H9 (cell line): ENCODE measurements around the gene SHISA9. TPM values are rescaled to one million over a fixed set of nuclear protein-coding genes. Genes with fewer than 3 reads are reported as not detected.

Experiments
- DNase-seq: peaks from one replicate; pipeline ENCODE4 v3.0.0-alpha.2; 2017
- H2AFZ ChIP-seq: one replicate; pipeline ENCODE4 v1.6.1; 2013; ENCODE audit warnings: mild to moderate bottlenecking, low read length, control low read depth, moderate library complexity
- H2AK5ac ChIP-seq: 2 replicates; pipeline ENCODE4 v1.6.1; 2013; ENCODE audit warnings: low read length, control low read depth, mixed read lengths; ENCODE audit not compliant: insufficient read length
- H2BK120ac ChIP-seq: one replicate; pipeline ENCODE4 v1.6.1; 2013; ENCODE audit warnings: low read depth, mild to moderate bottlenecking, low read length, control low read depth, inconsistent platforms; ENCODE audit not compliant: poor library complexity, severe bottlenecking
- H2BK12ac ChIP-seq: 2 replicates; pipeline ENCODE4 v1.6.1; 2013; ENCODE audit warnings: low read length, control low read depth, mixed read lengths, low read depth; ENCODE audit not compliant: insufficient read length
- H2BK15ac ChIP-seq: 2 replicates; pipeline ENCODE4 v1.6.1; 2013; ENCODE audit warnings: low read depth, low read length, control low read depth
- H2BK20ac ChIP-seq: one replicate; pipeline ENCODE4 v1.6.1; 2013; ENCODE audit warnings: low read depth, mild to moderate bottlenecking, low read length, control low read depth, inconsistent platforms; ENCODE audit not compliant: poor library complexity, severe bottlenecking
- H2BK5ac ChIP-seq: 2 replicates; pipeline ENCODE4 v1.6.1; 2013; ENCODE audit warnings: low read length, control low read depth, mixed read lengths; ENCODE audit not compliant: insufficient read length
- H3K14ac ChIP-seq: 2 replicates; pipeline ENCODE4 v1.6.1; 2013; ENCODE audit warnings: low read length, control low read depth; ENCODE audit not compliant: insufficient read depth
- H3K18ac ChIP-seq: 2 replicates; pipeline ENCODE4 v1.6.1; 2013; ENCODE audit warnings: low read depth, mild to moderate bottlenecking, mixed read lengths, low read length, control low read depth; ENCODE audit not compliant: insufficient read length
- H3K23ac ChIP-seq: 2 replicates; pipeline ENCODE4 v1.6.1; 2013; ENCODE audit warnings: low read length, control low read depth, mixed read lengths, low read depth; ENCODE audit not compliant: insufficient read length
- H3K23me2 ChIP-seq: 2 replicates; pipeline ENCODE4 v1.6.1; 2013; ENCODE audit warnings: low read depth, mild to moderate bottlenecking, mixed read lengths, low read length, control low read depth; ENCODE audit not compliant: insufficient read length, poor library complexity, severe bottlenecking
- H3K27ac ChIP-seq: 2 replicates; pipeline ENCODE4 v1.5.1; 2013; ENCODE audit warnings: low read length, control low read depth, mixed read lengths, low read depth; ENCODE audit not compliant: insufficient read length
- H3K27me3 ChIP-seq: 2 replicates; pipeline ENCODE4 v1.6.1; 2013; ENCODE audit warnings: low read length, control low read depth, inconsistent platforms; ENCODE audit not compliant: insufficient read depth
- H3K4ac ChIP-seq: 2 replicates; pipeline ENCODE4 v1.6.1; 2013; ENCODE audit warnings: low read depth, mild to moderate bottlenecking, control low read depth, inconsistent platforms, low read length, moderate library complexity
- H3K4me1 ChIP-seq: 2 replicates; pipeline ENCODE4 v1.6.1; 2013; ENCODE audit warnings: low read length, control low read depth, inconsistent platforms; ENCODE audit not compliant: insufficient read depth
- H3K4me2 ChIP-seq: 2 replicates; pipeline ENCODE4 v1.6.1; 2013; ENCODE audit warnings: low read length, control low read depth, mixed read lengths; ENCODE audit not compliant: insufficient read length, insufficient read depth
- H3K56ac ChIP-seq: 2 replicates; pipeline ENCODE4 v1.6.1; 2013; ENCODE audit warnings: low read depth, mild to moderate bottlenecking, mixed read lengths, low read length, control low read depth; ENCODE audit not compliant: insufficient read length
- H3K79me1 ChIP-seq: 2 replicates; pipeline ENCODE4 v1.6.1; 2013; ENCODE audit warnings: low read depth, mild to moderate bottlenecking, moderate library complexity, low read length, control low read depth, inconsistent platforms; ENCODE audit not compliant: insufficient read depth, poor library complexity, severe bottlenecking
- H3K79me2 ChIP-seq: 2 replicates; pipeline ENCODE4 v1.6.1; 2013; ENCODE audit warnings: low read length, control low read depth, inconsistent platforms; ENCODE audit not compliant: insufficient read depth
- H3K9ac ChIP-seq: 2 replicates; pipeline ENCODE4 v1.6.1; 2013; ENCODE audit warnings: low read length, control low read depth, mixed read lengths; ENCODE audit not compliant: insufficient read length; ENCODE audit errors: extremely low read depth
- H3K9me3 ChIP-seq: one replicate; pipeline ENCODE4 v1.6.1; 2013; ENCODE audit warnings: low read depth, low read length, inconsistent platforms; ENCODE audit not compliant: control insufficient read depth
- H3T11ph ChIP-seq: one replicate; pipeline ENCODE4 v1.6.1; 2013; ENCODE audit warnings: mild to moderate bottlenecking, low read length, control low read depth, inconsistent platforms
- H4K20me1 ChIP-seq: one replicate; pipeline ENCODE4 v1.6.1; 2013; ENCODE audit not compliant: control insufficient read depth, insufficient read length, insufficient read depth
- H4K5ac ChIP-seq: 2 replicates; pipeline ENCODE4 v1.6.1; 2013; ENCODE audit warnings: low read depth, mild to moderate bottlenecking, mixed read lengths, low read length, control low read depth; ENCODE audit not compliant: insufficient read length
- H4K8ac ChIP-seq: replicated peaks from 2 replicates; pipeline ENCODE4 v1.6.1; 2013; ENCODE audit warnings: low read length, control low read depth, mixed read lengths, low read depth; ENCODE audit not compliant: insufficient read length
- H4K91ac ChIP-seq: 2 replicates; pipeline ENCODE4 v1.6.1; 2013; ENCODE audit warnings: low read depth, mild to moderate bottlenecking, moderate library complexity, mixed read lengths, low read length, control low read depth; ENCODE audit not compliant: insufficient read length
- H3K27ac Mint-ChIP-seq, 3 experiments: 2 replicates in 2 of 3; 3 replicates in 1 of 3; pipeline ENCODE4 v1.8.0; 2020 to 2021; ENCODE audit warnings: mixed read lengths in 3 of 3, mild to moderate bottlenecking in 1 of 3, moderate library complexity in 1 of 3
- H3K27me3 Mint-ChIP-seq: 2 replicates; pipeline ENCODE4 v1.8.0; 2021; ENCODE audit warnings: low read depth, mild to moderate bottlenecking, moderate library complexity, mixed read lengths
- H3K36me3 Mint-ChIP-seq, 3 experiments: 2 replicates in 2 of 3; 3 replicates in 1 of 3; pipeline ENCODE4 v1.8.0; 2020 to 2021; ENCODE audit warnings: low read depth in 3 of 3, mixed read lengths in 3 of 3; ENCODE audit not compliant: insufficient read depth in 1 of 3
- H3K4me1 Mint-ChIP-seq, 2 experiments: 2 replicates each; pipeline ENCODE4 v1.8.0; 2020; ENCODE audit warnings: mixed read lengths in 2 of 2
- H3K4me3 Mint-ChIP-seq, 2 experiments: 2 replicates in 1 of 2; 3 replicates in 1 of 2; pipeline ENCODE4 v1.8.0; 2020 to 2021; ENCODE audit warnings: mild to moderate bottlenecking in 2 of 2, mixed read lengths in 2 of 2, moderate library complexity in 1 of 2
- H3K9me3 Mint-ChIP-seq, 2 experiments: 2 replicates in 1 of 2; 3 replicates in 1 of 2; pipeline ENCODE4 v1.8.0; 2020; ENCODE audit warnings: mild to moderate bottlenecking in 2 of 2, mixed read lengths in 2 of 2, moderate library complexity in 1 of 2
- CTCF ChIP-seq: fragments of 200-600 bp; sonication (generic); conservative IDR thresholded peaks from 3 replicates; pipeline ENCODE4 v1.8.0; 2021; ENCODE audit warnings: antibody characterized with exemption, mild to moderate bottlenecking
- WGBS: extraction: QIAGEN DNeasy Blood & Tissue Kit; methylation state at CpG from one replicate; pipeline ENCODE4 v1.1.7; 2013; ENCODE audit warnings: missing lambda C conversion rate, low lambda C conversion rate, mixed read lengths; ENCODE audit not compliant: insufficient read length; ENCODE audit errors: extremely low coverage; 5-methylcytosine and 5-hydroxymethylcytosine counted together
- total RNA-seq: library from RNA; stranded (reverse); gene quantifications from 2 replicates; pipeline ENCODE4 v1.2.1, GENCODE V29; 2021

The SHISA9 gene
- total RNA-seq, 1 experiment from 2014 or later: 7.0 TPM

GRCh38 chr16:12903407-12904328 lies 2.3 kb downstream of the SHISA9 start:
- Histone ChIP-seq H4K8ac (no peak overlapping the region), H2AFZ (no peak overlapping the region), H3K14ac (0 out of 2 replicates have a peak overlapping the region, but pooled peaks have one; percentile 49), H3K4me1 (0 out of 2 replicates have a peak, but pooled peaks cover 5% of the 10 kb centered on the region), H2BK120ac (no peak overlapping the region), H3K56ac (no peak overlapping the region), H3K9ac (peak overlapping the region; percentile 50), H3K23ac (no peak overlapping the region), H4K20me1 (no peaks in the 10 kb centered on the region), H3K4ac (no peak overlapping the region), H3K18ac (peak overlapping the region; percentile 21), H3K79me1 (no peaks in the 10 kb centered on the region), H3K9me3 (no peaks in the 10 kb centered on the region), H3K23me2 (peaks cover 34% of the 10 kb centered on the region), H3K27me3 (peaks cover 2% of the 10 kb centered on the region; the same call in 1 of the 2 replicates), H4K5ac (no peak overlapping the region), H4K91ac (no peak overlapping the region), H2BK20ac (no peak overlapping the region), H3T11ph (no peak overlapping the region), H2AK5ac (no peak overlapping the region), H3K79me2 (peaks cover 17% of the 10 kb centered on the region; the same call in 1 of the 2 replicates), H2BK15ac (no peak overlapping the region), H3K27ac (no peak overlapping the region), H2BK5ac (no peak overlapping the region), H2BK12ac (no peak overlapping the region), H3K4me2 (peak overlapping the region; percentile 92)
- Mint-ChIP-seq H3K4me3 (peak overlapping the region; percentile 81 to 96), H3K27me3 (peaks cover 54% of the 10 kb centered on the region), H3K27ac (peak overlapping the region in 1 of 3 experiments; percentile 62; a peak in 1 of 7 replicates), H3K9me3 (no peaks in the 10 kb centered on the region; a peak in 1 of 5 replicates), H3K36me3 (peaks cover 6 to 9% (median 8%) of the 10 kb centered on the region in 3 experiments; a peak in 5 of 7 replicates), H3K4me1 (peaks cover 27 to 40% of the 10 kb centered on the region in 2 experiments)
- no CpG with 5 or more reads among the region's 38 CpGs for WGBS
- DNase-seq: peak; percentile 48
- TF ChIP-seq CTCF: no peak; the same call in 2 of the 3 replicates
